GM18861 (cell line): ENCODE measurements around the gene JPH2.

Experiments used
- ATAC-seq: cut with Tn5 transposase; IDR thresholded peaks from one replicate; pipeline ENCODE4 v1.9.1; 2021; ENCODE audit not compliant: unreplicated experiment

JPH2 gene

DNA sequence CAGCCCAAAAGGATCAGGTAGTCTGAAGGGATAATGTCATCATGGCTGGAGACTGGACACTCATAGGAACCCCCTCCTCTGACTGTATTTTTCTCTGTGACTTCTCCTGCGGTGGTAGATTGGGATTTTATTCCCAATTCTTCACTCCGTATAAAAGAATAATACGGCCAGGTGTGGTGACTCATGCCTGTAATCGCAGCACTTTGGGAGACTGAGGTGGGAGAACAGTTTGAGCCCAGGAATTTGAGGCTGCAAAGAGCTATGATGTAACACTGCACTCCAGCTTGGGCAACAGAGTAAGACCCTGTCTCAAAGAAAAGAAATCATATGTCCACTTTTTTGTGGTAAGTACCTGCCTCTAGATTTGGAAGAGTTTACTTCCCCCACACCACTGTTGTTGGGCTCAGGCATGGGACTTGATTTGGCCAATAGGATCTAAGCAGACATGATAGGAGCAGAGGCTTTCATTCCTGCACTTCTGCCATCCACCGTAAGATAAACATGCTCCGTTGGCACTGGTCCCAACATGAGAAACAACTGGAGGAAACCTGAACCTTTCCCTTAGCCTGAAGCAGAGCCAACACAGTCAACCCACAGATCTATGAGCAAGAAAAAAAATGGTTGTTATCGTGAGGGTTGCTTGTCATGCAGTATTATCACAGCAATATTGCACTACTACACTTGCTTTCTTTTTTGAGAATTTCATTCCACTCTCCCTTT is 82.0 kb downstream of the JPH2 start:
- no peak for ATAC-seq

DNA sequence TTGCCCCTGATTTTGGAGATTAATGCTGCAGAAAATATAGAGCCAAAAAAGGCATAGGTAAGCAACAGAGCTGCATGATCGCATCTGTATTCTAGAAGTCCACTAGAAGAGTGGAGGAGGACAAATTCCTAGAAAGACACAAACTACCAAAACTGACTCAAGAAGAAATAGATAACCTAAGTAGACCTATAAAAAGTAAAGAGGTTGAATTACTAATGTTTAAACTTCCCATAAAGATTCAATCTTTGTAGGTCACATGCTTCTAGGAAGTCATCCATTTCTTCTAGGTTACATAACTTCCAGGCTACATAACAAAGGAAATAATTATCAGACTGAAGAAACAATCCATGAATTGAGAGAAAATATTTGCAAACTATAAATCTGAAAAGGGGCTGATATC is 84.4 kb downstream of the JPH2 start:
- no peak for ATAC-seq

GRCh38 chr20:44099832-44100231 is 87.2 kb downstream of the JPH2 start:
- no peak for ATAC-seq

DNA sequence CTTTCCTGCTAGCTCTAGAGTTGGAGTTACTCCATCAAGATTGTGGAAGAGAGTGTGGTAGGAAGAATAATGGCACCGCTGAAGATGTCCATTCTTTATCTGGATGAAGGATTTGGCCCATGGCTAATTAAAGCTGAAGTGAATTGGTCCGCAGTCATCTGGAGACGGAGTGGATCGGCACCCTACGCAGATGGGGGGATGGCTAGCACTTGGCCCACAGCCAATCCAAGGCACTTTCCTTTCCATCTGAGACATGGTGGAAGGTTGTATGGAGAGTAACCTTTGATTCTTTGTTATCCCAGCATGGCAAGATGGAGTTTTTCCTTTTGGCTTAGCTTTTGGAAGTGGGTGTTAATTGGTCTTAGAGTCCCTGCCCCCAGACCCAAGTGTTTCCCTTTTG is 88.3 kb downstream of the JPH2 start:
- no peak for ATAC-seq

GRCh38 chr20:44098256-44098630 is 88.7 kb downstream of the JPH2 start:
- ATAC-seq: no peak

DNA sequence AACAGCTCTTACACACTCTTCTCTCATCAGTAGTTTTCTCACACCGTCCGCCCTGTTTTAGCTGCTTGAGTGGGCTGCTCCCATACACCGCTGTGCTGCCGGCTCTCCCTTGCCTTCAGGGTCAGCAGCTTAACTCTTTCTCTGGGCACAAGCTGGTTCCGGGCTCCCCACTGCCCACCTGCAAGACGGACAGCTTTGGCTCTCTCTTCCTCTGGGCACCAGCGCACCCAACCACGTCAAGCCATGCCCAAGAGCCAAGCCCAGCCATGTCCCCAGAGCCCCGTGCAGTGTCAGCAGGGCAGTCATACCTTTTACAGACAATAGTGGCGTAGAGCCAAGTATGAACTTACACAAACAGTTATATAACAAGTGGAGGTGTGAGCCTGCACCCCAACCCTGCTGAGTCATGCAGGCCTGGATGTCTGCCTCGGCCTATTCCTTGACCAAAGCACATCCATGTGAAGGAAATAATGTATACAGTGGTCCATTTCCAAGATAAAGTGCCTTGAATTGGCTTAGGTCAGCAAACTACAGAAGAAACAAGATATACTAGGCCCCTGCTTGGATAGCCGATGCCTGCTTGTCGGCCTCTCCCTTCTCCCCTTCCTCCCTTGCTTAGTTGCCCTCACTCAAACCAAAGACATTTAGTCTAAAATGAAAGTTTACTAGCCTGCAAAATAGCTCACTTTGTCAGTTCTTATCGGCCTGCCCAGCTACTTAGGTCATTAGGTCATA is 89.3 kb downstream of the JPH2 start:
- no peak for ATAC-seq

DNA sequence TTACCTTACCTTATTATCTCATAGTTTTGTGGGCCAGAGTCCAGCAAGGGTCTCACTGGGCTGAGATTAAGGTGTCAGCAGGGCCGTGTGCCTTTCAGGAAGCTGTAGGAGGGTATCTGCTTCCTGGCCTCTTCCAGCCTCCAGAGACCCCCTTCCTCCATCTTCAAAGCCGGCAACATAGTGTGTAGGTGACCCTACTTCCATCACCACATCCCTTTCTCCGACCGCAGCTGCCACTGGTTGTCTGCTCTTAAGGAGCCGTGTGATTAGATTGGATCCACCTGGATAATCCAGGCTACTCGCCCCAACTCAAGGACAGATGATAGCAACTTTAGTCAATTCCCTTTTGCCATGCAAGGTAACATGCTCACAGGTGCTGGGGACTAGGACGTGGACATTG is 91.2 kb downstream of the JPH2 start:
- ATAC-seq: no peak

- no peak for ATAC-seq
These were observed 93.8 kb downstream of the JPH2 start for GRCh38 chr20:44093249-44093582.

- no peak for ATAC-seq
These were observed 94.3 kb downstream of the JPH2 start for GRCh38 chr20:44092551-44093248.

DNA sequence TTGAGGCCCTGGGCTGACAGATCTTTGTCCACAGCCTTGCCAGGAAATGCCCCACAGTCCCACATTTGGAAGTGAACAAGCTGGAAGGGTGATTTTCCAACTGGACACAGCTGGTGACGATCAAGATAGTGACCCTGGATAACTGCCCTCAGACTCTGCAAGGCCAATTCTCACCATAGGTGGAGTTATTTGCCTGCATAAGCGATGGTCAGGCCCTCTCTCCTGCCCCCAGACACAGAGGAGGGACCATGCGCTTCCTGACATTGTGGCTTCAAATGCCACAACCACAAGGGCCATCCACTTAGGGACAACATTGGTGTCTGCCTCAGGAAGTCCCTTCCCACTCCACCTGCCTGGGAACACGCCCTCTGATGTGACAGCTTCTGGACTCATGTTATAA is 96.0 kb downstream of the JPH2 start:
- no peak for ATAC-seq

DNA sequence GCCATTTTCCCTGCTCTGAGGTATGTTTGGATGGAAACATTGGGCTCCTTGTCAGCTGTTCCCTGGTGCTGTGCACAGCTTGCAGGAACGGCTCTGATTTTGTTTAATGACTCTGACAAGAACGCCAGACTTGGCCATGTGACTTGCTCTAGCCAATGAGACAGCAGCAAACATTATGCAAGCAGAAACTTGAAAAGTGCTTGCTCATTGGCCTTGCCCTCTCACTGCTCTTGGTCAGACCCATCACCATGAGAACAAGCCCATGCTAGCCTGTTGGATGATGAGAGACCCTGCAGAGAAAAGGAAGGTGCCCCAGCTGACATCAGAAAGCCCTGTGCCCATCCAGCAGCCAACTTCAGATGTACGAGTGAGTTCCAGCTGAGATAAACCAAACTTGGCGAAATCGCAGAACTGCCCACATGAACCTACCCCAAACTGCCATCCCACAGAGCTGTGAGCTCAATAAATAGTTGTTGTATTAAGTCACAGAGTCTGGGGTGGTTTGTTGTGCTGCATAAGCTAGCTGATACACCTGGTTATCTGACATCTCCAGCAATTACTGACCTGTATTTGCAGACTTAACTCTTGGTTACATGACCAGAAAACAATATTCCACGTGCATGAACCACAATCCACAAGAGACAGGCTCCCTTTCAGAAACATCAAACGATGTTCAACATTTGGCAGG is 96.9 kb downstream of the JPH2 start:
- ATAC-seq: no peak

DNA sequence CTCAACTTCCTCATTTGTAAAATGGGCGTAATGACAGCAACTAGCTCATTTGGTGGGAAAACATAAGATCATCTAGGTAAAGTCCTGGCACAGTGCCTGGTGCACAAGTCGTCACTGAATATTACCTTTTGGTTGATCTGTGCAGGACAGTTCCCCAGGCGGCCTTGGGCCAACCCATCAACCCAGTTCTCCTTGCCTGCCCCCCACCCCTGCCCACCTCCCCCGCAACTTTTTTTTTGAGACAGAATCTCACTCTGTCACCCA is 99.2 kb downstream of the JPH2 start:
- ATAC-seq: no peak

DNA sequence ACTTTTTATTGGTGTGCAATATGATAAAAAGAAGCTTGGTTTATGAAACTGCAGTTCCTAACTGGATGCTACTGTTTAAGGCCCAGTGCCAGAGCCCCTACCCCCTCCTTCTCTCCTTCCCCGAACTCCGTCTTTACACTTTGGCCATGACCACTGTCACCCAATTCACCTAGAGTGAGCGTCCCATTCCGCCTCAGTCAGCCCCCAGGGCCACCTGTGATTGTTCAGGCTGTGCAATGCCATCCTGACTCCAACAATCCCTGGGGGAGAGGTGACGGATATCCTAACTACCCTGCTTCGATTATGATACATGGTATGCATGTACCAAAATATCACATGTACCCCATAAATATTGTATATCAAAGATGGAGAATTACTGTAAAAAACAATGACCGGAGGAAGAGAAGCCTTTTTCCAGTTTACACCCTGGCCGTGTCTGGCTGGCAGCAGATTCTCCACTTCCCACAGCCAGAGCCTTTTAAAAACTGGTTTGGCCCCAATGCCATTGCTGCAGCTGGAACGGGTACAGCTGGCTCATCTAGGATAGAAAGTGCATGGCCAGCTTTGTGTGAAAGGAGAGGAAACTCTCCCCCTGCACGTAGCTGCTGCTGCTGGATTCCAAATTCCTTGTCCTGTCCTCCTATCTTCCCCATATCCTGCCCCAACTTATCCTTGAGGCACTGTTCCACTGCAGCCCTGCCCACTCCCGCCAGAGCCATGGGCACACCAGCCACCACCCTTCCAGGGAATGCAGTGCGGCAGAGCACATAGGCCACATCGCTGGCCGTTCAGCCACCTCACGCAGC is 99.7 kb downstream of the JPH2 start:
- no peak for ATAC-seq

- no peak for ATAC-seq
These were observed 101.2 kb downstream of the JPH2 start for GRCh38 chr20:44085616-44086434.

GRCh38 chr20:44084891-44085290 is 102.1 kb downstream of the JPH2 start:
- ATAC-seq: no peak

- no peak for ATAC-seq
These were observed 102.5 kb downstream of the JPH2 start for GRCh38 chr20:44084439-44084838.

GRCh38 chr20:44083220-44083933 is 103.6 kb downstream of the JPH2 start:
- no peak for ATAC-seq

DNA sequence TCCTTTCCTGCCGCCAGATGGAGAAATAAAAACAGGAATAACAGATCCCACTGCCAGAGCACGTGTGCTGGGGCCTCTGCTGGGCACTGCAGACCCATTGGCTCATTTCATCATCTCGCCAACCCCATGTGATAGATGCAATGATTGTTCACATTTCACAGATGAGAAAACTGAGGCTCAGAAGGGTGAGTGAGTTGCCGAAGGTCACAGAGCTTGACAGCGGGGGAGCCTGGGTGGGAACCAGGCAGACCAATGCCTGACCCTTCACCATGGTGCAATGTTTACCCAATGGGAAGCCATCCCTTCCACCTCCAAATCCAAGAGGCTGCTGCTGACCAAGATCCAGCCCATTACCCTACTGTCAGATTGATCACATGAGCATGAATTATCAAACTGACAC is 105.1 kb downstream of the JPH2 start:
- ATAC-seq: no peak

DNA sequence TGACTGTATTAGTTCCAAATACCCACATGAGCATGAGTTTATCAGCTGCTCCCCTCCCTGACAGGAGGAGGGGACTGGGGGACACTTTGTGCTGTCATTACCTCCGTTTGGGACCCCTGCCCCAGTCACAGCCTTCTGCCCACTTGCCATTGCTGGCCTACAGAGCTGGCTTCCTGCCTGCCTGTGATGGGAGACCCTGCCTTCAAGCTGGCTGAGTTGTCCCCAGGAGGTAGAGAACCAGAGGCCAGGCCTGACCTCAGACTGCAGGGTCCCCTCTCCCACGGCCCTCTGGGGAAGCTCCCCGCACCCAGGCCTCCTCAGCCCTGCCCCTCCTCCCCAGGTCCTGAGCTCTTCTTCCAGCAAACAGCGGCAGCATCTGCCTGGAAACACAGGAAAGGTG is 105.5 kb downstream of the JPH2 start:
- no peak for ATAC-seq
